ENCODE measurements around the gene S1PR5.

Gene S1PR5

DNA sequence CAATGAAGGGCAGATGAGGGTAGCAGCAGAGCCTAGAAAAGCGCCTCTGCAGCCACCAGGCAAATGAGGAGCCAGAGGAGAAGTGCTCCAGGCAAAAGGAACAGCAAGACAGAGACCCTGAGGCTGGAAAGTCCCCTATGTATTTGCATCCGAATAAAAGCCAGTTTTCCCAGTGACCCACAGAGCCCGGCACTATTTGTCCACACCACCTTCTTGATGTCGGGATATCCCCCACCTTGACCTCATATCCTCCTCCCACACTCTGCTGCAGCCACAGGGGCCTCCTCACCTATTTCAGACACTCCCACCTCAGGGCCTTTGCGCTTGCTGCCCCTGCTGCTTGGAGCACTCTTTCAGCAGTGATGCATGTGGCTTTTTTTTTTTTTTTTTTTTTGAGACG lies 33.1 kb upstream of the S1PR5 start:
- ATAC-seq, result no peak
- TF ChIP-seq ESRRG (CRISPR knock-in tag; IDR thresholded peaks at IDR 0.05) (no peak), ZC3H10 (CRISPR knock-in tag; IDR thresholded peaks at IDR 0.05) (no peak), ARNTL (CRISPR knock-in tag; IDR thresholded peaks at IDR 0.05; ENCODE audit: borderline replicate concordance, low read depth) (no peak), ZFP3 (CRISPR knock-in tag; IDR thresholded peaks at IDR 0.05) (no peak), ZNF565 (CRISPR knock-in tag; conservative IDR thresholded peaks at IDR 0.05; ENCODE audit: low read depth) (no peak), CSDC2 (CRISPR knock-in tag; IDR thresholded peaks at IDR 0.05) (no peak)
- TF ChIP-seq, protein P1, sequence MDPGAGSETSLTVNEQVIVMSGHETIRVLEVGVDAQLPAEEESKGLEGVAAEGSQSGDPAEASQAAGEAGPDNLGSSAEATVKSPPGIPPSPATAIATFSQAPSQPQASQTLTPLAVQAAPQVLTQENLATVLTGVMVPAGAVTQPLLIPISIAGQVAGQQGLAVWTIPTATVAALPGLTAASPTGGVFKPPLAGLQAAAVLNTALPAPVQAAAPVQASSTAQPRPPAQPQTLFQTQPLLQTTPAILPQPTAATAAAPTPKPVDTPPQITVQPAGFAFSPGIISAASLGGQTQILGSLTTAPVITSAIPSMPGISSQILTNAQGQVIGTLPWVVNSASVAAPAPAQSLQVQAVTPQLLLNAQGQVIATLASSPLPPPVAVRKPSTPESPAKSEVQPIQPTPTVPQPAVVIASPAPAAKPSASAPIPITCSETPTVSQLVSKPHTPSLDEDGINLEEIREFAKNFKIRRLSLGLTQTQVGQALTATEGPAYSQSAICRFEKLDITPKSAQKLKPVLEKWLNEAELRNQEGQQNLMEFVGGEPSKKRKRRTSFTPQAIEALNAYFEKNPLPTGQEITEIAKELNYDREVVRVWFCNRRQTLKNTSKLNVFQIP (CRISPR knock-in tag; IDR thresholded peaks at IDR 0.05; ENCODE audit: borderline replicate concordance, low read depth), result no peak

DNA sequence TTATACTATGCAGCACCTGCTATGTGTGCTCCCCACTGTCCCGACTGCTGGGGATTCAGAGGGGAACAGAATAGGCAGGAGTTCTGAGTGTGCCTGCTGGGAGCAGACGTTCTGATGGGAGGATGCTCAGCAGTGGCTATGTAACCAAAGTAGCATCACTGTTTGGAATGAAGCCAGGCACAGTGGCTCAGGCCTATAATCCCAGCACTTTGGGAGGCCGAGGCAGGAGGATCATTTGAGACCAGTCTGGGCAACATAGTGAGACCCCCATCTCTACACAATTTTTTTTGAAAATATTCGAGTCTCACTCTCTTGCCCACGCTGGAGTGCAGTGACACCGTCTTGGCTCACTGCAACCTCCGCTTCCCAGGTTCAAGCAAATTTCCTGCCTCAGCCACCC lies 32.5 kb upstream of the S1PR5 start:
- no peak for ATAC-seq
- TF ChIP-seq ZNF70 (CRISPR knock-in tag; IDR thresholded peaks at IDR 0.05) (no peak), ZFP30 (CRISPR knock-in tag; IDR thresholded peaks at IDR 0.05) (no peak), TCF4 (CRISPR knock-in tag; IDR thresholded peaks at IDR 0.05; ENCODE audit: borderline replicate concordance) (no peak), ESRRG (CRISPR knock-in tag; IDR thresholded peaks at IDR 0.05) (no peak)

DNA sequence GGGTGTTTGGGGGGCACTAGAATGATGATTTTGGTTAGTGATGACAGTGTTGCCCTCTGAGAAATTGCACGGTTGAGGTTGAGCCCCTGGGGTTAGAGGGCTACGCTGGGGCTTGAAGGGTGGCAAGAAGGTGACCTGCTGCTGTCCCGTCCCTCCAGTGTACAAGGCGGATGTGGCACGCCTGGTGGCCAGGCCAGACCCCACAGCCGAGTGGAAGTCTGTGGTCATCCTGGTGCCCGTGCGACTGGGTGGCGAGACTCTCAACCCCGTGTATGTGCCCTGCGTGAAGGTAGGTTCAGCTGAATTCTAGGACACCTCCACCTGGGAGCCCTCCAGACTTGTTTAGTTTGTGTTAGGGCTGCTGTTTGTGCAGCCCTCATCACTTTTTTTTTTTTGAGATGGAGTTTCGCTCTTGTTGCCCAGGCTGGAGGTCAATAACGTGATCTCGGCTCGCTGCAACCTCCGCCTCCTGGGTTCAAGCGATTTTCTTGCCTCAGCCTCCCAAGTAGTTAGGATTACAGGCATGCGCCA lies 31.6 kb upstream of the S1PR5 start:
- no peak for TF ChIP-seq GLIS3 (CRISPR knock-in tag; IDR thresholded peaks at IDR 0.05)
- TF ChIP-seq, protein P1 (CRISPR knock-in tag; IDR thresholded peaks at IDR 0.05; ENCODE audit: borderline replicate concordance, low read depth), result no peak
- TF ChIP-seq, protein P2, sequence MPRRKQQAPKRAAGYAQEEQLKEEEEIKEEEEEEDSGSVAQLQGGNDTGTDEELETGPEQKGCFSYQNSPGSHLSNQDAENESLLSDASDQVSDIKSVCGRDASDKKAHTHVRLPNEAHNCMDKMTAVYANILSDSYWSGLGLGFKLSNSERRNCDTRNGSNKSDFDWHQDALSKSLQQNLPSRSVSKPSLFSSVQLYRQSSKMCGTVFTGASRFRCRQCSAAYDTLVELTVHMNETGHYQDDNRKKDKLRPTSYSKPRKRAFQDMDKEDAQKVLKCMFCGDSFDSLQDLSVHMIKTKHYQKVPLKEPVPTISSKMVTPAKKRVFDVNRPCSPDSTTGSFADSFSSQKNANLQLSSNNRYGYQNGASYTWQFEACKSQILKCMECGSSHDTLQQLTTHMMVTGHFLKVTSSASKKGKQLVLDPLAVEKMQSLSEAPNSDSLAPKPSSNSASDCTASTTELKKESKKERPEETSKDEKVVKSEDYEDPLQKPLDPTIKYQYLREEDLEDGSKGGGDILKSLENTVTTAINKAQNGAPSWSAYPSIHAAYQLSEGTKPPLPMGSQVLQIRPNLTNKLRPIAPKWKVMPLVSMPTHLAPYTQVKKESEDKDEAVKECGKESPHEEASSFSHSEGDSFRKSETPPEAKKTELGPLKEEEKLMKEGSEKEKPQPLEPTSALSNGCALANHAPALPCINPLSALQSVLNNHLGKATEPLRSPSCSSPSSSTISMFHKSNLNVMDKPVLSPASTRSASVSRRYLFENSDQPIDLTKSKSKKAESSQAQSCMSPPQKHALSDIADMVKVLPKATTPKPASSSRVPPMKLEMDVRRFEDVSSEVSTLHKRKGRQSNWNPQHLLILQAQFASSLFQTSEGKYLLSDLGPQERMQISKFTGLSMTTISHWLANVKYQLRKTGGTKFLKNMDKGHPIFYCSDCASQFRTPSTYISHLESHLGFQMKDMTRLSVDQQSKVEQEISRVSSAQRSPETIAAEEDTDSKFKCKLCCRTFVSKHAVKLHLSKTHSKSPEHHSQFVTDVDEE (CRISPR knock-in tag; IDR thresholded peaks at IDR 0.05), result no peak
- no peak for ATAC-seq

DNA sequence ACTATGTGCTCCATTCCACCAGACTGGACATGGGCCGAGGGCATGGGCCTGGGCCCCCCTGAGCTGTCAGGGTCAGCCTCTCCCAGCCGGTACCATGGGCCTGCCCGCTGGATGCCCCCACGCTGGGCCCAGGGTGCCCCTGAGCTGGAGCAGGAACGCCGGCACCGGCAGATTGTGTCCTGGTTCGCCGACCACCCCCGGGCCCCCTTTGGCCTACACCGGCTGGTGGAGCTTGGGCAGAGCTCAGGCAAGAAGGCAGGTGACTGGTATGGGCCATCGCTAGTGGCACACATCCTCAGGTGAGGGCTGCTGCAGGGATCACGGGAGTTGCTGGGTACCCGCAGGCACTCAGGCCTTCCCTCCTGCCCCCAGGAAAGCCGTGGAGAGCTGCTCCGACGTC lies 29.6 kb upstream of the S1PR5 start:
- TF ChIP-seq, protein P3, sequence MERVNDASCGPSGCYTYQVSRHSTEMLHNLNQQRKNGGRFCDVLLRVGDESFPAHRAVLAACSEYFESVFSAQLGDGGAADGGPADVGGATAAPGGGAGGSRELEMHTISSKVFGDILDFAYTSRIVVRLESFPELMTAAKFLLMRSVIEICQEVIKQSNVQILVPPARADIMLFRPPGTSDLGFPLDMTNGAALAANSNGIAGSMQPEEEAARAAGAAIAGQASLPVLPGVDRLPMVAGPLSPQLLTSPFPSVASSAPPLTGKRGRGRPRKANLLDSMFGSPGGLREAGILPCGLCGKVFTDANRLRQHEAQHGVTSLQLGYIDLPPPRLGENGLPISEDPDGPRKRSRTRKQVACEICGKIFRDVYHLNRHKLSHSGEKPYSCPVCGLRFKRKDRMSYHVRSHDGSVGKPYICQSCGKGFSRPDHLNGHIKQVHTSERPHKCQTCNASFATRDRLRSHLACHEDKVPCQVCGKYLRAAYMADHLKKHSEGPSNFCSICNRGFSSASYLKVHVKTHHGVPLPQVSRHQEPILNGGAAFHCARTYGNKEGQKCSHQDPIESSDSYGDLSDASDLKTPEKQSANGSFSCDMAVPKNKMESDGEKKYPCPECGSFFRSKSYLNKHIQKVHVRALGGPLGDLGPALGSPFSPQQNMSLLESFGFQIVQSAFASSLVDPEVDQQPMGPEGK (CRISPR knock-in tag; IDR thresholded peaks at IDR 0.05; ENCODE audit: borderline replicate concordance), result no peak
- TF ChIP-seq ZFP3 (CRISPR knock-in tag; IDR thresholded peaks at IDR 0.05) (no peak), ESRRG (CRISPR knock-in tag; IDR thresholded peaks at IDR 0.05) (no peak), ZNF8 (CRISPR knock-in tag; IDR thresholded peaks at IDR 0.05) (no peak), BACH2 (CRISPR knock-in tag; IDR thresholded peaks at IDR 0.05; ENCODE audit: borderline replicate concordance) (no peak), ARNTL (CRISPR knock-in tag; IDR thresholded peaks at IDR 0.05; ENCODE audit: borderline replicate concordance, low read depth) (no peak), CSDC2 (CRISPR knock-in tag; IDR thresholded peaks at IDR 0.05) (no peak), ZNF565 (CRISPR knock-in tag; conservative IDR thresholded peaks at IDR 0.05; ENCODE audit: low read depth) (no peak), TOX (CRISPR knock-in tag; IDR thresholded peaks at IDR 0.05; ENCODE audit: borderline replicate concordance) (no peak)
- TF ChIP-seq, protein P4, sequence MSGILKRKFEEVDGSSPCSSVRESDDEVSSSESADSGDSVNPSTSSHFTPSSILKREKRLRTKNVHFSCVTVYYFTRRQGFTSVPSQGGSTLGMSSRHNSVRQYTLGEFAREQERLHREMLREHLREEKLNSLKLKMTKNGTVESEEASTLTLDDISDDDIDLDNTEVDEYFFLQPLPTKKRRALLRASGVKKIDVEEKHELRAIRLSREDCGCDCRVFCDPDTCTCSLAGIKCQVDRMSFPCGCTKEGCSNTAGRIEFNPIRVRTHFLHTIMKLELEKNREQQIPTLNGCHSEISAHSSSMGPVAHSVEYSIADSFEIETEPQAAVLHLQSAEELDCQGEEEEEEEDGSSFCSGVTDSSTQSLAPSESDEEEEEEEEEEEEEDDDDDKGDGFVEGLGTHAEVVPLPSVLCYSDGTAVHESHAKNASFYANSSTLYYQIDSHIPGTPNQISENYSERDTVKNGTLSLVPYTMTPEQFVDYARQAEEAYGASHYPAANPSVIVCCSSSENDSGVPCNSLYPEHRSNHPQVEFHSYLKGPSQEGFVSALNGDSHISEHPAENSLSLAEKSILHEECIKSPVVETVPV (CRISPR knock-in tag; IDR thresholded peaks at IDR 0.05), result no peak
- TF ChIP-seq, protein P1 (CRISPR knock-in tag; IDR thresholded peaks at IDR 0.05; ENCODE audit: borderline replicate concordance, low read depth), result no peak
- TF ChIP-seq, protein P5, sequence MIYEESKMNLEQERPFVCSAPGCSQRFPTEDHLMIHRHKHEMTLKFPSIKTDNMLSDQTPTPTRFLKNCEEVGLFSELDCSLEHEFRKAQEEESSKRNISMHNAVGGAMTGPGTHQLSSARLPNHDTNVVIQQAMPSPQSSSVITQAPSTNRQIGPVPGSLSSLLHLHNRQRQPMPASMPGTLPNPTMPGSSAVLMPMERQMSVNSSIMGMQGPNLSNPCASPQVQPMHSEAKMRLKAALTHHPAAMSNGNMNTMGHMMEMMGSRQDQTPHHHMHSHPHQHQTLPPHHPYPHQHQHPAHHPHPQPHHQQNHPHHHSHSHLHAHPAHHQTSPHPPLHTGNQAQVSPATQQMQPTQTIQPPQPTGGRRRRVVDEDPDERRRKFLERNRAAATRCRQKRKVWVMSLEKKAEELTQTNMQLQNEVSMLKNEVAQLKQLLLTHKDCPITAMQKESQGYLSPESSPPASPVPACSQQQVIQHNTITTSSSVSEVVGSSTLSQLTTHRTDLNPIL (CRISPR knock-in tag; IDR thresholded peaks at IDR 0.05; ENCODE audit: low read depth), result no peak
- TF ChIP-seq, protein P2 (CRISPR knock-in tag; IDR thresholded peaks at IDR 0.05), result no peak
- ATAC-seq, result no peak
